Measurements from ENCODE around the gene PSME1. TPM values are rescaled to one million over a fixed set of nuclear protein-coding genes. Genes with fewer than 3 reads are reported as not detected.

The PSME1 gene
- total RNA-seq, 2 donors from 2014 or later = 355 to 401 TPM

DNA sequence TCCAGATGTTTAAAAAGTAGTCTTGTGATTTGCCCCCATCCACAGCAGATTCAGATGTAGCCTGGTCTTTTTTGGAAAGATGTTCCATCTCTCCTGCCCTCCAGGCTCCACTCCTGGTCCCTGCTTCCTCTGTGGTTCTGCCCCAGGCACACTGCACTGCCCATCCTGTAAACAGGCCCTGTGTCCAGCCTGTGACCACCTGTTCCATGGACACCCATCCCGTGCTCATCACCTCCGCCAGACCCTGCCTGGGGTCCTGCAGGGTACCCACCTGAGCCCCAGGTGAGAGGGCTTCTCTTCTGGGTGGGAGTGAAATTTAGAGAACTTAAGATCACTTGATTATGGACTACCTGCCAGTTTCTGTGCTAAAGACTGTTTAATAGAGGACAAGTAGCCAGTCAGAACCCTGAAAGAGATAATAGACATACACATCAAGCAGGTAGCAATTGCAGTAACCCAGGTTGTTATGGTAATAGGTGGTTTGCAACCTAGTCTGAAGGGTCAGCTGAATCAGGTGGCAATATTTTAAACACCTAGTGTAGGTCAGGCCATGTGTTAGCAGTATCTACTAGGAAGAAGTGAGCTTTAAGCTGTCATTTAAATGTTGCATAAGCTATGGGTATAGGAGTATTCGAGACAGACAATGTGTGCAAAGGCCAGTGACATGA lies 13.4 kb downstream of the PSME1 start:
- ATAC-seq = no peak
- Mint-ChIP-seq H3K36me3 (peaks cover 39 to 49% of the 10 kb centered on the region in 2 donors), H3K27ac (peak overlapping the region; percentile 95 to 96), H3K9me3 (no peaks in the 10 kb centered on the region)
- no peak for DNase-seq (ENCODE audit: low spot score in 2 of 2)

DNA sequence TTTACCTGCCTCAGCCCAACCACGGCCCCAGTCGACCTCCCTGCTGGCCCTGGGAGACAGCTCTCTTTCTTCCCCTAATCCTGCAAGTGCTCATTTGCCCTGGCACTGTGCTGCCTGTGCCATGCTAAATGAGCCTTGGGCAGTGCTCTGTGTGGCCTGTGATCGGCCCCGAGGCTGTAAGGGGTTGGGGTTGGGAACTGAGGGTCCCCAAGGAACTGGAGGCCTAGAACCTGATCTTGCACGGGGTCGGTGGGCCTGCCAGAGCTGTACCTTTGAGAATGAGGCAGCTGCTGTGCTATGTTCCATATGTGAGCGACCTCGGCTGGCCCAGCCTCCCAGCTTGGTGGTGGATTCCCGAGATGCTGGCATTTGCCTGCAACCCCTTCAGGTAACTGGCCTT lies 14.1 kb downstream of the PSME1 start:
- ATAC-seq (no peak), DNase-seq (ENCODE audit: low spot score in 2 of 2) (no peak)

GRCh38 chr14:24150567-24150966 lies 14.6 kb downstream of the PSME1 start:
- no peak for DNase-seq (ENCODE audit: low spot score in 2 of 2)
- Mint-ChIP-seq H3K27ac (no peak overlapping the region), H3K36me3 (peaks cover 28 to 42% of the 10 kb centered on the region in 2 donors), H3K9me3 (no peaks in the 10 kb centered on the region)
- ATAC-seq = no peak

More for the DNA sequence above, 14.1 kb downstream of the PSME1 start:
- Mint-ChIP-seq H3K9me3 (no peaks in the 10 kb centered on the region), H3K27ac (peak overlapping the region in 1 of 2 donors; percentile 96), H3K36me3 (peaks cover 33 to 43% of the 10 kb centered on the region in 2 donors)

DNA sequence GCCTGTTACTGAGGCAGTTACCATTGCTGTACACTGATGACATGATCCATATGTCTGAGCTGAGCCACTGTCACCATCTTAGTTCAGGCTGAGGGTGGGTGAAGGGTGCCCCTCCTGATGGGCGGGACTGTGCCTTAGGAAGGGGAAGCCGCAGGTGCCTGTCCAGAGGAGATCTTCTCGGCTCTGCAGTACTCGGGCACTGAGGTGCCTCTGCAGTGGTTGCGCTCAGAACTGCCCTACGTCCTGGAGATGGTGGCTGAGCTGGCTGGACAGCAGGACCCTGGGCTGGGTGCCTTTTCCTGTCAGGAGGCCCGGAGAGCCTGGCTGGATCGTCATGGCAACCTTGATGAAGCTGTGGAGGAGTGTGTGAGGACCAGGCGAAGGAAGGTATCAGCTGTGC lies 15.0 kb downstream of the PSME1 start:
- Mint-ChIP-seq H3K36me3 (peaks cover 23 to 42% of the 10 kb centered on the region in 2 donors), H3K27ac (peak overlapping the region in 1 of 2 donors; percentile 82), H3K9me3 (no peaks in the 10 kb centered on the region)
- no peak for DNase-seq (ENCODE audit: low spot score in 2 of 2)
- ATAC-seq = no peak

- DNase-seq (ENCODE audit: low spot score in 2 of 2) = no peak
- Mint-ChIP-seq H3K36me3 (peaks cover 18 to 37% of the 10 kb centered on the region in 2 donors), H3K9me3 (no peaks in the 10 kb centered on the region), H3K27ac (peak overlapping the region in 1 of 2 donors; percentile 82)
- ATAC-seq = no peak
Observed at GRCh38 chr14:24151404-24152080, 15.5 kb downstream of the PSME1 start.

GRCh38 chr14:24155100-24155499 lies 19.1 kb downstream of the PSME1 start:
- ATAC-seq (no peak), DNase-seq (ENCODE audit: low spot score in 2 of 2) (no peak)
- peak overlapping the region in 1 of 2 donors; percentile 72 for H3K27ac Mint-ChIP-seq
- no peaks in the 10 kb centered on the region for H3K9me3 Mint-ChIP-seq
- peaks cover 0 to 31% of the 10 kb centered on the region in 2 donors for H3K36me3 Mint-ChIP-seq

DNA sequence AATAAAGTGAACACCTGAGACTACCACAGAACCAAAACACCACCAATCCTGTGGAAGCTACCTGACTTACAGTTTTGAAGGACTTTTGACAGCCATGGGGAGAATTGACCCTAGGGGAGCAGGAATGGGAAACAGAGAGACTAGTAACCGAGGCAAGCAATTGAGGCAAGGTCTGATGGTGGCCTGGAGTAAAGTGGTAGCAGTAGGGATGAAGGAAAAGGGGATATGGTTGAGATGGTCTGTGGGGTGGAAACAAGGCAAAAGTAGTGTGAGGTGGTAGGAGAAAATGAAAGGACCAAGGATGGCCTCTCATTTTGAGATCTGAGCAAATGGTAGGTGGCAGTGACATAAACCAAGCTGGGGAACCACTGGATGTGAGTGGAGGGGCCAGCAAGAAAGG lies 20.8 kb downstream of the PSME1 start:
- H3K9me3 Mint-ChIP-seq = no peaks in the 10 kb centered on the region
- peaks cover 16 to 40% of the 10 kb centered on the region in 2 donors for H3K36me3 Mint-ChIP-seq
- peak overlapping the region; percentile 19 to 78 for H3K27ac Mint-ChIP-seq
- no peak for DNase-seq (ENCODE audit: low spot score in 2 of 2)
- ATAC-seq = no peak

GRCh38 chr14:24157331-24157730 lies 21.3 kb downstream of the PSME1 start:
- no peaks in the 10 kb centered on the region for H3K9me3 Mint-ChIP-seq
- DNase-seq (ENCODE audit: low spot score in 2 of 2) (no peak), ATAC-seq (no peak)
- H3K36me3 Mint-ChIP-seq = peaks cover 21 to 45% of the 10 kb centered on the region in 2 donors
- H3K27ac Mint-ChIP-seq = peak overlapping the region; percentile 19 to 83

- no peaks in the 10 kb centered on the region for H3K9me3 Mint-ChIP-seq
- H3K27ac Mint-ChIP-seq = peak overlapping the region; percentile 100
- ATAC-seq (no peak), DNase-seq (ENCODE audit: low spot score in 2 of 2) (no peak)
- peaks cover 33 to 67% of the 10 kb centered on the region in 2 donors for H3K36me3 Mint-ChIP-seq
Observed at GRCh38 chr14:24159777-24160498, 23.9 kb downstream of the PSME1 start.

DNA sequence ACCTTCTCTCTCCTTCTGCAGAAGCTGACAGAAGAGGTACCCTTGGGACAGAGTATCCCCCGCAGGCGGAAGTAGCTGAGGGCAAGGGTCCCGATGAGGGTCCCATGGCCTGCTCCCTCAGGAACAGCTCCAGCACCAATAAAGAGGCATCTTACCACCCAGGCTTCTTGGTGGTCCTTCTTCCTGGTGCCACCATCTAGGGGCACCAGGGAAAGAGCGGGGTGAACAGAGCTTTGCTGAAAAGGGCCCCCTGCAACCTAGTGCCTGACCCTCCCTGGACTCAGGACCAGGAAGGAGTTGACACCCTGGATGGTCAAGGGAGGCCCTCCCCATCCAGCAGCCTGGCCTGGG lies 24.5 kb downstream of the PSME1 start:
- DNase-seq (ENCODE audit: low spot score in 2 of 2) (no peak), ATAC-seq (no peak)
- Mint-ChIP-seq H3K9me3 (no peaks in the 10 kb centered on the region), H3K27ac (peak overlapping the region; percentile 100), H3K36me3 (peaks cover 33 to 70% of the 10 kb centered on the region in 2 donors)

DNA sequence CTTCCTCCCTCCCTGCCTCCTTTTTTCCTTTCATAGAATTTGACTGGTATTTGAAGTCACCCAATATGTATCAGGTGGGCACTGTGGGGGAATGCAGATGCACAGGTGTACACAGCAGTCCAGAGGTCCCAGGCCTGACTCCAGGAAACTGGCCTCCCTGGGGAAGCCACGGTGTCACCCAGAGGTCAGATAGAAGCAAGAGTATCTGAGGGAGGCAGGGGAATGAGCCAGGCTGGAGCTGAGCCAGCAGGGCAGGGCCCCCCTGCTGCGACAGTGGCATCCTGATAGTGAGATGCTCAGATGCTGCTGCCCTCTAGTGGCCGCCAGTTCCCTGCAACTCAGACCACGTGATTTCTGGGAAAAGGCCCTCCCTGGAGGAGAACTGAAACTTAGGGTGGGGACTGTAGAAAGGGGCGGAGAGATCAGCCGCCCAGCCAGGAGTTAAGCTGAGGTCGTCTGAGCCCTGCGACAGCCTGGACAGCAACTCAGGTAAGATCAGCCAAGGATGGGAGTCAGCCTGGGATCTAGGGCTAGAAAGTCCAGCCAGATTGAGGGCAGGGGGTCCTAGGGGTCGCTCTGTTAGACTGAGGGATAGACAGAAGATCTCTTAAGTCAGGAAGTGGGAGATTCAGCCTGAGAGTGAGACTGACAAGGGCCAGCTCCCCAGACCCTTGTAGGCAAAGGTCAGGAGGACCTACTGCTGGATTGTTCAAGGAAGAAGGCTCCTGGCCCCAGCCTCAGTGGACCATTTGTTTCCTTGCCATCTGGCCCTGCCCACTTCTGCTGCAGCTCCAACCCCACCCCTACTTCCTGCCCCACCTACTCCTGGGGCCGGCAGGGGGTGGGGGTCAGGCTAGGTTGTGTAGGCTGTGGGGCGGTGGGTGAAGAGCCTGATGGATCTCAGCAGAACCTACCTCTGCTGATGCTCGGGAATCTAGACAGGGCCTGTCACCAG lies 25.1 kb downstream of the PSME1 start, which contains the start of gene IRF9:
TSS of gene IRF9 (plus strand) at position 416 of the 955 bp plus-strand sequence. CDS start 880 bp downstream, outside the sequence.
- H3K36me3 Mint-ChIP-seq = peaks cover 33 to 69% of the 10 kb centered on the region in 2 donors

GRCh38 chr14:24162093-24162492 lies 26.1 kb downstream of the PSME1 start:
- Mint-ChIP-seq H3K9me3 (no peaks in the 10 kb centered on the region), H3K36me3 (peaks cover 33 to 71% of the 10 kb centered on the region in 2 donors), H3K27ac (peak overlapping the region; percentile 100)
- no peak for DNase-seq (ENCODE audit: low spot score in 2 of 2)
- peak in 1 of 2 donors; percentile 23 for ATAC-seq

More for the DNA sequence above, 25.1 kb downstream of the PSME1 start, which contains the start of gene IRF9:
- DNase-seq (ENCODE audit: low spot score in 2 of 2) (peak; percentile 98 to 100), ATAC-seq (peak; percentile 86 to 89)
- H3K27ac Mint-ChIP-seq = peak within 1 kb of the TSS; percentile 100
- H3K9me3 Mint-ChIP-seq = no peaks in the 10 kb centered on the region

GRCh38 chr14:24164518-24164991 lies 28.6 kb downstream of the PSME1 start:
- H3K36me3 Mint-ChIP-seq = peaks cover 38 to 81% of the 10 kb centered on the region in 2 donors
- DNase-seq (ENCODE audit: low spot score in 2 of 2) = no peak
- H3K27ac Mint-ChIP-seq = peak overlapping the region; percentile 100
- ATAC-seq = no peak
- no peaks in the 10 kb centered on the region for H3K9me3 Mint-ChIP-seq

DNA sequence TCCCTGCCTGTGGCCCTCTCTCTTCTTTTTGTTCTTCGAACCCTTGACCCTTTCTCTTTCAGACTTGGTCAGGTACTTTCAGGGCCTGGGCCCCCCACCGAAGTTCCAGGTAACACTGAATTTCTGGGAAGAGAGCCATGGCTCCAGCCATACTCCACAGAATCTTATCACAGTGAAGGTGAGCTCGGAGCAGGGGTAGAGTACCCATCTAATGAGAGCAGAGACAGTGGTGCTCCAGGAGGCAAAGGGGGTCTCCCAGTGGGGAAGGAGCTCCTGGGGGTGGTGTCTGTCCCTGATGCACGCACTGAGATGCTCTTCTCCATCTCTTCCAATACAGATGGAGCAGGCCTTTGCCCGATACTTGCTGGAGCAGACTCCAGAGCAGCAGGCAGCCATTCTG lies 29.8 kb downstream of the PSME1 start:
- H3K9me3 Mint-ChIP-seq = no peaks in the 10 kb centered on the region
- ATAC-seq (no peak), DNase-seq (ENCODE audit: low spot score in 2 of 2) (no peak)
- peaks cover 34 to 77% of the 10 kb centered on the region in 2 donors for H3K36me3 Mint-ChIP-seq
- H3K27ac Mint-ChIP-seq = peak overlapping the region; percentile 72 to 90

- H3K9me3 Mint-ChIP-seq = no peaks in the 10 kb centered on the region
- peaks cover 16 to 67% of the 10 kb centered on the region in 2 donors for H3K36me3 Mint-ChIP-seq
- H3K27ac Mint-ChIP-seq = peak overlapping the region; percentile 72 to 95
Observed at GRCh38 chr14:24167469-24168114, 31.6 kb downstream of the PSME1 start.

More at GRCh38 chr14:24167469-24168114, 31.6 kb downstream of the PSME1 start:
- ATAC-seq (no peak), DNase-seq (ENCODE audit: low spot score in 2 of 2) (no peak)

Data from activated naive CD4-positive, alpha-beta T cell treated with anti-CD3 and anti-CD28 coated beads, Interleukin-2, amount 50 U/mL, for 72 hours (primary cell).